Measurements from ENCODE around the gene PARG.
A peak's percentile ranks its signal among the peaks of the same experiment; 100 is the strongest.
"Not testable (repeated sequence)": the region's sequence is repeated elsewhere in the genome, so short reads cannot be mapped to it uniquely, and the experiment has no call there.

The PARG gene

DNA sequence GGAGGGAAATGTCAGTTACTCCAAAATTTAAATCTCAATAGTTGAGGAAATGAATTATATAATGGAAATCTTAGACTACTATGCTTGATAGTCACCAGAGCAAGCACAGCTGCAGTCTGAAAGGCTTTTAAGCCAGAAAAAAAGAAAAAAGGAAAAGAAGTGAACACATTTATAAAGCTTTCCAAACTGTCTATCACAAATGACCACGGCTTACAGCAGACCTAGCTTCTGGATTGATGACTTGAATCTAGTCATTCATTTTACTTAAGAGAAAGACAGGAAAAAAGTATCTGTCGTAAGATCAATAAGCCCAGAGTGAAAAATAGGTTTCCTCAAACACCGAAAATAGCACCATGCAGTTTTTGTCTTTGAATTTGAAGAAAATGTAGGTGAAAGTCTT is 111.8 kb downstream of the PARG start:
- DNase-seq (ENCODE audit: low read depth), result no peak

- DNase-seq (ENCODE audit: low read depth), result no peak
Measured at GRCh38 chr10:49827297-49827696, 114.5 kb downstream of the PARG start.

DNA sequence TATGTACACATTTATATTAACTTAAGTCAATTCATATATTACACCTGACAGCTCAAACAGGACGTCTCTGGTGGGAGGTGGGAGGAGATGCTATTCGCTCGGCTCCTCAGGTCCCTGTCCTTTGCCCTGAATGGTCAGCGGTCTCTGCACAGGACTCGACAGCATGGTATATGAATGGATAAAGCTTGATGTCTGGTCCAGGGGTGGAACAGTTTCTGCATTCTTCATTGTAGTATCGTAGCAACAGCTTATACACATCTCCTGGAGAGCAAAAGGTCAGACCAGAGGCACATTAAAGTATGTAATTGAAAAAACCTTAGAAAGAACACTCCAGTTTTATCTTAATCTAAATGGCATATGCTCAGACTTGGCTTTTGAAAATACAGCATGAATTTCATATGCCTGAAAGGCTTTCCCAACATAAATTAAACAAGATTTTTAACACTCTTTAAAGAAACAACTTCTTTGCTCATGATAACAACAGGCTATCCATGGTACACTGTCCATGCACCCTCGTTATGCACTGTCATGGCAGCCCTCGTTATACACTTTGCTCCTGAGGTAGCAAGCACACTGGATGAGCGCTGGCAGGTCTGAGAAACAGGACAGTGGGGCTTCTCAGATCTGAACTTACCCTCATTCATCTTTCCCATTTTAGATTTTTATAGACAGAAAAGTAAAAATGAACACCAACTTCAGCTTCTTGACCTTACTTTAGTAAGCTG is 122.4 kb downstream of the PARG start:
- peak; percentile 25 for DNase-seq (ENCODE audit: low read depth)

DNA sequence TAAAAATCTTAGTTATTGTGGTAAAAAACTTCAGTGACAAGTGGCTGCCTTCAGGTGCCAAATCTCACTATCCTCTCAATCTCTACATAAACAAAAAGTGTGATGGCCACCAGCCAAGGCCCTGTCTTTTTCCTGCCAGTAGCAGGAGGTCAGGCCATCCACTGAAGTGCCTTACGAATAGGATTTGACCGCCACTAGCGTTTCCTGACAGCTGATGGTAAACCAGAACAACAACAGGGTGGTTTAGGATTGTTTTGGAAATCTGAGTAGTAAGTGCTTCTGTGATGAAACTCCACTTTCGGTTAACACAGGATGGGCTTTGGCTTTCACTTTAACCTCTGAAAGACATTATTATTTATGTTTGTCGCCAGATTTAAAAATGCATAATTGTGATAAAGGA is 124.0 kb downstream of the PARG start:
- DNase-seq (ENCODE audit: low read depth), result no peak

DNA sequence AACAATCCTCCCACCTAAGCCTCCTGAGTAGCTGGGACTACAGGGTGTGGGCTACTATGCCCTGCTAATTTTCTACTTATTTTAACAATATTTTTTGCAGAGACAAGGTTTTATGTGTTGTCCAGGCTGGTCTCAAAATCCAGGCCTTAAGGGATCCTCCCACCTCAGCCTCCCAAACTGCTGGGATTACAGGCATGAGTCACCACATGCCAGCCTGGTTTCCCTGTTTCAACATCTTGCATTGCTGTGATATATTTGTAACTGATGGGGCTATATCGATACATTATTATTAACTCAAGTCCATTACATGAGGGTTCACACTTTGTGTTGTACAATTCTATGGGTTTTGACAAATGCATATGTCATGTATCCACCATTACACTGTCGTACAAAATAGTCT is 137.8 kb downstream of the PARG start:
- peak; percentile 4 for DNase-seq (ENCODE audit: low read depth)

- DNase-seq (ENCODE audit: low read depth), result no peak
Measured at GRCh38 chr10:49798275-49798674, 143.6 kb downstream of the PARG start.

GRCh38 chr10:49791100-49791499 is 150.7 kb downstream of the PARG start:
- no peak for DNase-seq (ENCODE audit: low read depth)

DNA sequence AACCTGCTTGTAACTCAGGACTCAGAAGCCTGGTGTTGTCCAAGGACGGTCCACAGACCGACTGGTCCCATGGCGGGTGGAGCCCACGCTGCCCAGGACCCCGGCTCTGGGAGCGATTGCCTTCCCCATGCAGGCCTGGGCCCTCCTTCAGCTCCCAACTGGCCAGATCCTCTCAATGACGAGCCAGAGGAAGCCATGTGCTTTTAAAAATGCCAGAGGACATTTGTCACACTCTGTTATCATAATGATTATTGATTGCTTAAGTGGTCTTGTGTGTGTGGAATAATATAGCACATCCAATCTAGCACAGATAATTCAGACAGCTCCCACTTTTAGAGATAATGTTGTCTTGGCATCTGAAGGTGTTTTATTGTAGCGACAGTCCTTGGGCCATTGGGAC is 157.1 kb downstream of the PARG start:
- no peak for DNase-seq (ENCODE audit: low read depth)

- no peak for DNase-seq (ENCODE audit: low read depth)
Measured at GRCh38 chr10:49783645-49784044, 158.2 kb downstream of the PARG start.

GRCh38 chr10:49781247-49781646 is 160.6 kb downstream of the PARG start:
- DNase-seq (ENCODE audit: low read depth), result no peak

GRCh38 chr10:49778197-49778596 is 163.6 kb downstream of the PARG start:
- DNase-seq (ENCODE audit: low read depth), result no peak

GRCh38 chr10:49776851-49777250 is 165.0 kb downstream of the PARG start:
- DNase-seq (ENCODE audit: low read depth), result no peak

GRCh38 chr10:49775014-49775413 is 166.8 kb downstream of the PARG start:
- DNase-seq (ENCODE audit: low read depth), result no peak

GRCh38 chr10:49772944-49773343 is 168.9 kb downstream of the PARG start:
- DNase-seq (ENCODE audit: low read depth), result not testable (repeated sequence)

GRCh38 chr10:49771046-49771445 is 170.8 kb downstream of the PARG start:
- not testable (repeated sequence) for DNase-seq (ENCODE audit: low read depth)

DNA sequence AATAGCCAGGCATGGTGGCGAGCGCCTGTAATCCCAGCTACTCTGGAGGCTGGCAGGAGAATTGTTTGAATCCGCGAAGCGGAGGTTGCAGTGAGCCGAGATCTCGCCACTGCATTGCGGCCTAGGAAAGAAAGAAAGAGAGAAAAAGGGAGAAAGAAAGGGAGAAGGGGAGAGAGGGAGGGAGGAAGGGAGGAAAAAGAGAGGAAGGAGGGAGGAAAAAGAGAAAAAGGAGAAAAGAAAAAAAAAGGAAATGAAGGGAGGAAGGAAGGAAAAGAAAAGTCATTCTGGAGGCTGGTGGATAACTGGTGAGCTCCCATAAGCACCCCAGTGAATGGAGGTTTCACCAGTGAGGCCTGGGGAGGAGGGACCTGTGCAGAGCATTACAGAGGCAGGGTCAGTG is 172.1 kb downstream of the PARG start:
- no peak for DNase-seq (ENCODE audit: low read depth)

DNA sequence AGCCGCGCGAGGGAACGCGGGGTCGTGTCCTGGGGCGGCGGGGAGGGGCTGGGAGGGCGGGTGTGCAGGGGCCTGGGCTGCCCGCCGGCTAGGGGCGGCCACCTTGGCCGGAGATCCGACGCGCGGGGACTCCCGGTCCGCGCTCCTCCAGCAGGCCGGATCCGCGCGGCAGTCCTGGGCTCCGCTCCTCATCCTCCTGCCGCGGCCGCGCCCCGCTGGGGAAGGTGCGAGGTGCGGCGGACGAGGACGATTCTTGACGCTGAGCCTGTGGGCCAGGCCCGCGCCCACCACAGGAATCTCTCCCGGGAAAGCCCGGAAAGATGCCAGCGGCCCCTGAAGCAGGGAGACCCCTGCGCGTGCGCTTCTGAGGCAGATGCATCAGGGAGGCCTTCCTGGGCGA is 173.1 kb downstream of the PARG start:
- no peak for DNase-seq (ENCODE audit: low read depth)

DNA sequence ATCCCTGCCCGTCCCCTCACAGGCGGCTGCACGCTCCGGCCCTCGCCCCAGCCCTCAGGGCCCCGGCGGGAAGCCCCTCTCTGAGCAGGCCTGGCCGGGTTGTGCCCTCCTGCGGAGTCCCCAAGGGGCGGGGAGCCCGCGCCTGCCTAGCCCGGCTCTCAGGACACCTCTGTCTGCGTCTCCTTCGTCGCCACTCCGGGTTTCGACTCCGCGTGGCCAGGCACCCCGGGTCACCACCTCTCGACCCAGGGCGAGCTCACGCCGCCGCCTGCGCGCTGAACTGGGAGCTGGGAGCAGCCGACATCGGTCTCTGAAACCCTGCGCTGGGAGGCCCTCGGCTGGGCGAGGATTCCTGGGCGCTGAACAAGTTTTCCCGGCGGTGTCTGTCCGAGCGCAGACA is 173.5 kb downstream of the PARG start:
- no peak for DNase-seq (ENCODE audit: low read depth)
